CD14-positive monocyte (primary cell): ENCODE results near the gene MALRD1. TPM values are rescaled to one million over a fixed set of nuclear protein-coding genes. Genes with fewer than 3 reads are reported as not detected.

Source experiments
- DNase-seq, 3 donors: peaks; one replicate each; pipeline ENCODE4 v3.0.0-alpha.2; 2011 to 2022
- H2AFZ ChIP-seq: 2 replicates; pipeline ENCODE4 v1.6.0; 2012; ENCODE audit warnings: mild to moderate bottlenecking, low read depth, low read length, inconsistent platforms; ENCODE audit not compliant: insufficient read depth, poor library complexity, severe bottlenecking
- H3K27ac ChIP-seq, 2 donors: 1 replicate in 1 of 2; 2 replicates in 1 of 2; pipeline ENCODE4 v1.5.1; 2012 to 2013; ENCODE audit warnings: low read length in 2 of 2, control low read depth in 1 of 2, inconsistent platforms in 1 of 2, low read depth in 1 of 2, mild to moderate bottlenecking in 1 of 2
- H3K27me3 ChIP-seq, 2 donors: one replicate each; pipeline versions ENCODE4 v1.6.0 to v1.6.1; 2011 to 2013; ENCODE audit warnings: low read length in 2 of 2; ENCODE audit not compliant: control insufficient read depth in 2 of 2, insufficient read depth in 2 of 2
- H3K36me3 ChIP-seq, 2 donors: replicated peaks in 1 of 2; 1 replicate in 1 of 2; 2 replicates in 1 of 2; pipeline versions ENCODE4 v1.5.1 to v1.6.1; 2012 to 2013; ENCODE audit warnings: low read length in 2 of 2, control low read depth in 1 of 2, inconsistent platforms in 1 of 2, mild to moderate bottlenecking in 1 of 2; ENCODE audit not compliant: insufficient read depth in 2 of 2, control insufficient read depth in 1 of 2
- H3K4me1 ChIP-seq, 2 donors: 1 replicate in 1 of 2; 2 replicates in 1 of 2; pipeline versions ENCODE4 v1.5.1 to v1.6.1; 2012 to 2013; ENCODE audit warnings: low read length in 2 of 2, control low read depth in 1 of 2, inconsistent platforms in 1 of 2, mild to moderate bottlenecking in 1 of 2, moderate library complexity in 1 of 2; ENCODE audit not compliant: insufficient read depth in 2 of 2, control insufficient read depth in 1 of 2
- H3K4me2 ChIP-seq: replicated peaks from 2 replicates; pipeline ENCODE3; 2012; ENCODE audit warnings: low read length, moderate library complexity, mild to moderate bottlenecking; ENCODE audit not compliant: poor library complexity, severe bottlenecking; ENCODE audit errors: extremely low read depth
- H3K4me3 ChIP-seq, 3 experiments: fragments of 200-600 bp in 1 of 3; sonication (generic) in 1 of 3; replicated peaks in 1 of 3; 1 replicate in 2 of 3; 2 replicates in 1 of 3; pipeline ENCODE4 v1.5.1; 2011 to 2013; ENCODE audit warnings: low read length in 3 of 3, mild to moderate bottlenecking in 3 of 3, control low read depth in 2 of 3, low read depth in 2 of 3, inconsistent platforms in 1 of 3, moderate library complexity in 1 of 3
- H3K79me2 ChIP-seq: 2 replicates; pipeline ENCODE4 v1.6.0; 2012; ENCODE audit warnings: mild to moderate bottlenecking, control low read depth, inconsistent platforms, low read length, moderate library complexity; ENCODE audit not compliant: insufficient read depth
- H3K9ac ChIP-seq: 2 replicates; pipeline ENCODE4 v1.6.0; 2017; ENCODE audit warnings: low read length, mild to moderate bottlenecking; ENCODE audit not compliant: insufficient read depth, poor library complexity, severe bottlenecking
- H3K9me3 ChIP-seq, 2 donors: replicated peaks in 1 of 2; 1 replicate in 1 of 2; 2 replicates in 1 of 2; pipeline versions ENCODE4 v1.5.1 to v1.6.1; 2012 to 2013; ENCODE audit warnings: low read length in 2 of 2, control low read depth in 1 of 2; ENCODE audit not compliant: control insufficient read depth in 1 of 2, insufficient read depth in 1 of 2
- H4K20me1 ChIP-seq: 2 replicates; pipeline ENCODE4 v1.6.0; 2012; ENCODE audit warnings: mild to moderate bottlenecking, low read length, control low read depth, moderate library complexity; ENCODE audit not compliant: insufficient read depth
- H3K27ac Mint-ChIP-seq, 7 donors: one replicate each; pipeline ENCODE4 v1.8.0; 2020; ENCODE audit warnings: mild to moderate bottlenecking in 7 of 7, mixed read lengths in 7 of 7, moderate library complexity in 6 of 7, inconsistent platforms in 2 of 7
- H3K27me3 Mint-ChIP-seq, 3 donors: one replicate each; pipeline ENCODE4 v1.8.0; 2021 to 2022; ENCODE audit warnings: low read depth in 3 of 3, mild to moderate bottlenecking in 3 of 3, mixed read lengths in 3 of 3, moderate library complexity in 3 of 3, inconsistent platforms in 1 of 3
- H3K36me3 Mint-ChIP-seq, 2 donors: one replicate each; pipeline ENCODE4 v1.8.0; 2020; ENCODE audit warnings: mixed read lengths in 2 of 2, inconsistent platforms in 1 of 2, mild to moderate bottlenecking in 1 of 2
- H3K4me1 Mint-ChIP-seq: one replicate; pipeline ENCODE4 v1.8.0; 2020; ENCODE audit warnings: mild to moderate bottlenecking, mixed read lengths
- H3K4me3 Mint-ChIP-seq, 2 donors: one replicate each; pipeline ENCODE4 v1.8.0; 2020; ENCODE audit warnings: mild to moderate bottlenecking in 2 of 2, mixed read lengths in 2 of 2, moderate library complexity in 1 of 2
- H3K9me3 Mint-ChIP-seq, 7 donors: one replicate each; pipeline ENCODE4 v1.8.0; 2020 to 2022; ENCODE audit warnings: mixed read lengths in 7 of 7, mild to moderate bottlenecking in 6 of 7, moderate library complexity in 6 of 7, inconsistent platforms in 2 of 7
- WGBS: methylation state at CpG from one replicate; pipeline ENCODE4 v1.1.5; 2013; ENCODE audit warnings: missing lambda C conversion rate; ENCODE audit not compliant: insufficient coverage; 5-methylcytosine and 5-hydroxymethylcytosine counted together
- intact Hi-C, 2 donors: fragments of 100-400 bp; cut with micrococcal nuclease; formaldehyde crosslinking; loops; one replicate each; pipeline versions ENCODE4 v1.15.0 to v1.15.1; 2023
- polyA plus RNA-seq, 3 donors: library from polyadenylated mRNA; depleted of rRNA in 1 of 3; unstranded in 2 of 3; stranded (reverse) in 1 of 3; fragments of 300-500 nt in 2 of 3; fragments of >200 nt in 1 of 3; fragmentation: Illumina TruSeq in 2 of 3; gene quantifications; 1 replicate in 2 of 3; 2 replicates in 1 of 3; pipeline ENCODE4 v1.2.3, GENCODE V29; 2012 to 2021
- TF ChIP-seq, protein P1 (sequence below): fragments of 200-600 bp; IDR thresholded peaks from one replicate; pipeline ENCODE4 v1.8.0; 2022; ENCODE audit warnings: antibody characterized with exemption, mild to moderate bottlenecking

Gene MALRD1
- polyA plus RNA-seq, 3 donors: not detected

DNA sequence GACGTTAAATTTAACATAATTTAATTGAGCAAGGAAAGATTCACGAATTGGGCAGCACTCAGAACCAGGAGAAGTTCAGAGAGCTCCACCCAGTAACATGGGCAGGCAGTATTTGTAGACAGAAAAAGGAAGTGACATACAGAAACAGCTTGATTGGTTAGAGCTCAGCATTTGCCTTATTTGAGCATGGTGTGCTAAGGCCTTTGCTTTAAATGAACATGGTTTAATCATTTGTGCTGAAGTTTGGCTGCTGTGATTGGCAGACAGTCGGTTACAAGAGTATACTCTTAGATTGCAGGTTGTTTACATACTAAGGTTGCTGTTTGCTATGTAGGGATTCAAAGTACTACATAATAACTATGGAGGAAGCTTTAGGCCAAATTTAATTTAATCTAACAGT lies 199.2 kb downstream of the MALRD1 start:
- Mint-ChIP-seq H3K4me3 (no peak overlapping the region), H3K27me3 (no peaks in the 10 kb centered on the region), H3K36me3 (no peaks in the 10 kb centered on the region), H3K4me1 (no peaks in the 10 kb centered on the region), H3K9me3 (peaks cover 0 to 6% (median 2%) of the 10 kb centered on the region in 7 donors), H3K27ac (no peak overlapping the region)
- H3K79me2 ChIP-seq: no peaks in the 10 kb centered on the region
- H3K4me3 ChIP-seq: no peak overlapping the region
- 50% methylated on average over 1 of the region's 3 CpGs for WGBS
- no peaks in the 10 kb centered on the region for H3K36me3 ChIP-seq
- no peak overlapping the region for H3K9ac ChIP-seq
- H4K20me1 ChIP-seq: no peaks in the 10 kb centered on the region
- no peak overlapping the region for H2AFZ ChIP-seq
- no peak for DNase-seq
- no peaks in the 10 kb centered on the region for H3K27me3 ChIP-seq
- H3K4me2 ChIP-seq: no peak overlapping the region
- intact Hi-C loops: no loop called here
- no peaks in the 10 kb centered on the region for H3K4me1 ChIP-seq
- TF ChIP-seq, protein P1, sequence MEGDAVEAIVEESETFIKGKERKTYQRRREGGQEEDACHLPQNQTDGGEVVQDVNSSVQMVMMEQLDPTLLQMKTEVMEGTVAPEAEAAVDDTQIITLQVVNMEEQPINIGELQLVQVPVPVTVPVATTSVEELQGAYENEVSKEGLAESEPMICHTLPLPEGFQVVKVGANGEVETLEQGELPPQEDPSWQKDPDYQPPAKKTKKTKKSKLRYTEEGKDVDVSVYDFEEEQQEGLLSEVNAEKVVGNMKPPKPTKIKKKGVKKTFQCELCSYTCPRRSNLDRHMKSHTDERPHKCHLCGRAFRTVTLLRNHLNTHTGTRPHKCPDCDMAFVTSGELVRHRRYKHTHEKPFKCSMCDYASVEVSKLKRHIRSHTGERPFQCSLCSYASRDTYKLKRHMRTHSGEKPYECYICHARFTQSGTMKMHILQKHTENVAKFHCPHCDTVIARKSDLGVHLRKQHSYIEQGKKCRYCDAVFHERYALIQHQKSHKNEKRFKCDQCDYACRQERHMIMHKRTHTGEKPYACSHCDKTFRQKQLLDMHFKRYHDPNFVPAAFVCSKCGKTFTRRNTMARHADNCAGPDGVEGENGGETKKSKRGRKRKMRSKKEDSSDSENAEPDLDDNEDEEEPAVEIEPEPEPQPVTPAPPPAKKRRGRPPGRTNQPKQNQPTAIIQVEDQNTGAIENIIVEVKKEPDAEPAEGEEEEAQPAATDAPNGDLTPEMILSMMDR: no peak
- H3K9me3 ChIP-seq: no peaks in the 10 kb centered on the region
- no peak overlapping the region for H3K27ac ChIP-seq

DNA sequence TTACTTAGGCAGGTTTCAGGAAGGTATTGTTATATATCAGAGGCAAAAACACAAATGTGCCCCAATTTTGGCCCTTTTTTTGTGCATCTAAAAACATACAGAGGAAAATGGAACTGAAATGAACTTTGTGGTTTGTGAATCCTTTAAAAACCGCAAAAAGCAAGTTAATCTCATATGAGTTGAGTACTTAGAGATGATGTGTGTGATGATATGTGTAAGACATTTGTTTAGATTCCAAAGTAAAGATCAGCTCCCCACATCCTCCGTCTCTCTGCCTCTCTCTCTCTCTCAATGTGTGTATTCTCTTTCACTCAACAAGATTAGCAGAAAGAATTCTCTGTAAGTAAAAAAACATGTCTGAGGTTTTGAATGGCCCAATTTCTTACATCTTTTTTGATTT lies 201.9 kb downstream of the MALRD1 start:
- Mint-ChIP-seq H3K27ac (no peak overlapping the region), H3K4me3 (no peak overlapping the region), H3K36me3 (no peaks in the 10 kb centered on the region), H3K9me3 (peaks cover 0 to 3% (median 0%) of the 10 kb centered on the region in 7 donors), H3K27me3 (no peaks in the 10 kb centered on the region), H3K4me1 (no peaks in the 10 kb centered on the region)
- no peak overlapping the region for H3K4me2 ChIP-seq
- peaks cover 0 to 3% of the 10 kb centered on the region in 2 donors for H3K9me3 ChIP-seq
- DNase-seq: no peak
- intact Hi-C loops: no loop called here
- TF ChIP-seq, protein P1: no peak
- no peaks in the 10 kb centered on the region for H3K36me3 ChIP-seq
- H3K27me3 ChIP-seq: no peaks in the 10 kb centered on the region
- no CpG with 5 or more reads among the region's 2 CpGs for WGBS
- no peak overlapping the region for H3K27ac ChIP-seq
- no peak overlapping the region for H3K9ac ChIP-seq
- H3K4me1 ChIP-seq: no peaks in the 10 kb centered on the region
- no peaks in the 10 kb centered on the region for H4K20me1 ChIP-seq
- no peak overlapping the region for H3K4me3 ChIP-seq
- H3K79me2 ChIP-seq: no peaks in the 10 kb centered on the region
- no peak overlapping the region for H2AFZ ChIP-seq
